Neural cell (in vitro differentiated cells): ENCODE measurements around the gene PINLYP. TPM values are rescaled to one million over a fixed set of nuclear protein-coding genes. Genes with fewer than 3 reads are reported as not detected.
A peak's percentile ranks its signal among the peaks of the same experiment; 100 is the strongest.

ENCODE experiments used
- H2AFZ ChIP-seq: fragments of 200-600, 300-800 bp; sonication (generic), shearing (Covaris generic); 2 replicates; pipeline ENCODE4 v1.6.0; 2014; ENCODE audit warnings: low read depth, mild to moderate bottlenecking, antibody characterized with exemption, low read length, moderate library complexity
- H3F3A ChIP-seq: fragments of 200-600 bp; shearing (Covaris generic); 2 replicates; pipeline ENCODE4 v1.6.1; 2016; ENCODE audit warnings: mild to moderate bottlenecking, moderate library complexity, mixed read lengths, antibody characterized with exemption, low read length; ENCODE audit not compliant: insufficient read depth, poor library complexity, severe bottlenecking
- H3K27ac ChIP-seq: fragments of 200-600, 300-800 bp; sonication (generic), shearing (Covaris generic); 2 replicates; pipeline ENCODE4 v1.5.1; 2014; ENCODE audit warnings: mild to moderate bottlenecking, low read length, moderate library complexity
- H3K27me3 ChIP-seq: fragments of 300-800, 200-600 bp; sonication (generic), shearing (Covaris generic); 2 replicates; pipeline ENCODE4 v1.6.0; 2014; ENCODE audit warnings: mild to moderate bottlenecking, low read depth, low read length, moderate library complexity; ENCODE audit not compliant: insufficient read depth
- H3K36me3 ChIP-seq: fragments of 300-800, 200-600 bp; sonication (generic), shearing (Covaris generic); 2 replicates; pipeline ENCODE4 v1.5.1; 2014; ENCODE audit warnings: mild to moderate bottlenecking, antibody characterized with exemption, low read length, moderate library complexity; ENCODE audit not compliant: insufficient read depth
- H3K4me2 ChIP-seq: fragments of 300-800, 200-600 bp; sonication (generic), shearing (Covaris generic); 2 replicates; pipeline ENCODE4 v1.6.0; 2014; ENCODE audit warnings: mild to moderate bottlenecking, low read length
- H3K4me3 ChIP-seq: fragments of 300-800, 200-600 bp; sonication (generic), shearing (Covaris generic); 2 replicates; pipeline ENCODE4 v1.5.1; 2014; ENCODE audit warnings: mild to moderate bottlenecking, low read length, moderate library complexity
- H3K79me2 ChIP-seq: fragments of 200-600 bp; shearing (Covaris generic); replicated peaks from 2 replicates; pipeline ENCODE4 v1.6.0; 2014; ENCODE audit warnings: mild to moderate bottlenecking, low read length, moderate library complexity; ENCODE audit not compliant: insufficient read depth
- H3K9ac ChIP-seq: fragments of 300-800, 200-600 bp; sonication (generic), shearing (Covaris generic); 2 replicates; pipeline ENCODE4 v1.6.1; 2016; ENCODE audit warnings: mild to moderate bottlenecking, low read length, mixed read lengths
- H3K9me2 ChIP-seq: fragments of 200-600 bp; shearing (Covaris generic); 2 replicates; pipeline ENCODE4 v1.6.1; 2016; ENCODE audit warnings: mild to moderate bottlenecking, low read length, mixed read lengths; ENCODE audit not compliant: insufficient read depth
- H3K9me3 ChIP-seq: fragments of 200-600, 300-800 bp; sonication (generic), shearing (Covaris generic); 2 replicates; pipeline ENCODE4 v1.6.1; 2016; ENCODE audit warnings: mild to moderate bottlenecking, mixed run types, low read length, moderate library complexity, mixed read lengths
- H4K20me1 ChIP-seq: fragments of 200-600 bp; shearing (Covaris generic); 2 replicates; pipeline ENCODE4 v1.6.1; 2016; ENCODE audit warnings: mild to moderate bottlenecking, mixed run types; ENCODE audit not compliant: insufficient read depth
- EP300 ChIP-seq: fragments of 450-650 bp; conservative IDR thresholded peaks from 2 replicates; pipeline ENCODE4 v1.6.1; 2014; ENCODE audit warnings: antibody characterized with exemption, mild to moderate bottlenecking, moderate library complexity; ENCODE audit not compliant: poor library complexity, severe bottlenecking
- EZH2 ChIP-seq: fragments of 200-600, 300-800 bp; shearing (Covaris generic), sonication (generic); IDR thresholded peaks from 2 replicates; pipeline ENCODE4 v1.6.1; 2014; ENCODE audit warnings: antibody characterized with exemption, low read length, borderline replicate concordance, mild to moderate bottlenecking; ENCODE audit not compliant: insufficient read depth, poor library complexity, severe bottlenecking
- MXI1 ChIP-seq: fragments of 450-650 bp; conservative IDR thresholded peaks from 2 replicates; pipeline ENCODE4 v1.6.1; 2014; ENCODE audit warnings: antibody characterized with exemption, mild to moderate bottlenecking; ENCODE audit not compliant: poor library complexity, severe bottlenecking
- POLR2AphosphoS5 ChIP-seq: IDR thresholded peaks from 2 replicates; pipeline ENCODE4 v1.6.1; 2012
- RAD21 ChIP-seq: fragments of 450-650 bp; conservative IDR thresholded peaks from 2 replicates; pipeline ENCODE4 v1.6.1; 2014; ENCODE audit warnings: antibody characterized with exemption, mild to moderate bottlenecking, moderate library complexity
- SMC3 ChIP-seq: fragments of 450-650 bp; conservative IDR thresholded peaks from 2 replicates; pipeline ENCODE4 v1.6.1; 2014; ENCODE audit warnings: antibody characterized with exemption, mild to moderate bottlenecking, moderate library complexity; ENCODE audit not compliant: poor library complexity
- TAF1 ChIP-seq: IDR thresholded peaks from 2 replicates; pipeline ENCODE4 v1.6.1; 2012; ENCODE audit warnings: low read depth
- polyA plus RNA-seq: library from polyadenylated mRNA; depleted of rRNA; stranded (reverse); fragments of >200 nt; gene quantifications from 2 replicates; pipeline ENCODE4 v1.2.3, GENCODE V29; 2014
- TF ChIP-seq, protein P1 (sequence below): IDR thresholded peaks from 2 replicates; pipeline ENCODE4 v1.6.1; 2012; ENCODE audit warnings: borderline replicate concordance
- TF ChIP-seq, protein P2 (sequence below): fragments of 450-650 bp; IDR thresholded peaks from 2 replicates; pipeline ENCODE4 v1.5.1; 2014; ENCODE audit warnings: antibody characterized with exemption, mild to moderate bottlenecking, moderate library complexity; ENCODE audit not compliant: poor library complexity, severe bottlenecking

Gene PINLYP
- polyA plus RNA-seq, 1 donor from 2014 or later: 1.9 TPM

- peak overlapping the region; percentile 99 for H3K27ac ChIP-seq
Measured at GRCh38 chr19:43594710-43595604, 19.4 kb downstream of the PINLYP start.

DNA sequence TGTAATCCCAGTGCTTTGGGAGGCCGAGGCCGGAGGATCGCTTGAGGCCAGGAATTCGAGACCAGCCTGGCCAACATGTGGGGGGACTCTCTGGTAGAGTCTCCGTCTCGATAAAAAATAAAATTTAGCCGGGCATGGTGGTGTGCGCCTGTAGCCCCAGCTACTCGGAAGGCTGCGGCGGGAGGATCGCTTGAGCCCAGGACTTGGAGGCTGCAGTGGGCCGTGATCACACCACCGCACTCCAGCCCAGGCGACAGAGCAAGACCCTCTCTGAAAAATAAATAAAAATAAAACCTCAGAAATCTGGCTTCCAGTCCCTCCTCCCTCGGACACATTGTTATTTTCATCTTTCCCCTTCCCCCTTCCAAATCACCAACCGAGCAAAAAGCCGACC is 20.0 kb downstream of the PINLYP start:
- H3K9me2 ChIP-seq: no peaks in the 10 kb centered on the region
- peaks cover 4% of the 10 kb centered on the region for H4K20me1 ChIP-seq
- peak overlapping the region; percentile 99 for H3K4me3 ChIP-seq
- H3K36me3 ChIP-seq: no peaks in the 10 kb centered on the region
- peak overlapping the region; percentile 99 for H3K27ac ChIP-seq
- peak overlapping the region; percentile 99 for H3K9ac ChIP-seq
- peaks cover 42% of the 10 kb centered on the region for H3K79me2 ChIP-seq
- H3F3A ChIP-seq: no peaks in the 10 kb centered on the region
- peak overlapping the region; percentile 60 for H3K4me2 ChIP-seq
- no peaks in the 10 kb centered on the region for H3K9me3 ChIP-seq
- no peaks in the 10 kb centered on the region for H3K27me3 ChIP-seq
- peak overlapping the region; percentile 48 for H2AFZ ChIP-seq
- TF ChIP-seq, protein P1, sequence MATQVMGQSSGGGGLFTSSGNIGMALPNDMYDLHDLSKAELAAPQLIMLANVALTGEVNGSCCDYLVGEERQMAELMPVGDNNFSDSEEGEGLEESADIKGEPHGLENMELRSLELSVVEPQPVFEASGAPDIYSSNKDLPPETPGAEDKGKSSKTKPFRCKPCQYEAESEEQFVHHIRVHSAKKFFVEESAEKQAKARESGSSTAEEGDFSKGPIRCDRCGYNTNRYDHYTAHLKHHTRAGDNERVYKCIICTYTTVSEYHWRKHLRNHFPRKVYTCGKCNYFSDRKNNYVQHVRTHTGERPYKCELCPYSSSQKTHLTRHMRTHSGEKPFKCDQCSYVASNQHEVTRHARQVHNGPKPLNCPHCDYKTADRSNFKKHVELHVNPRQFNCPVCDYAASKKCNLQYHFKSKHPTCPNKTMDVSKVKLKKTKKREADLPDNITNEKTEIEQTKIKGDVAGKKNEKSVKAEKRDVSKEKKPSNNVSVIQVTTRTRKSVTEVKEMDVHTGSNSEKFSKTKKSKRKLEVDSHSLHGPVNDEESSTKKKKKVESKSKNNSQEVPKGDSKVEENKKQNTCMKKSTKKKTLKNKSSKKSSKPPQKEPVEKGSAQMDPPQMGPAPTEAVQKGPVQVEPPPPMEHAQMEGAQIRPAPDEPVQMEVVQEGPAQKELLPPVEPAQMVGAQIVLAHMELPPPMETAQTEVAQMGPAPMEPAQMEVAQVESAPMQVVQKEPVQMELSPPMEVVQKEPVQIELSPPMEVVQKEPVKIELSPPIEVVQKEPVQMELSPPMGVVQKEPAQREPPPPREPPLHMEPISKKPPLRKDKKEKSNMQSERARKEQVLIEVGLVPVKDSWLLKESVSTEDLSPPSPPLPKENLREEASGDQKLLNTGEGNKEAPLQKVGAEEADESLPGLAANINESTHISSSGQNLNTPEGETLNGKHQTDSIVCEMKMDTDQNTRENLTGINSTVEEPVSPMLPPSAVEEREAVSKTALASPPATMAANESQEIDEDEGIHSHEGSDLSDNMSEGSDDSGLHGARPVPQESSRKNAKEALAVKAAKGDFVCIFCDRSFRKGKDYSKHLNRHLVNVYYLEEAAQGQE: peak; percentile 74
- TF ChIP-seq, protein P2, sequence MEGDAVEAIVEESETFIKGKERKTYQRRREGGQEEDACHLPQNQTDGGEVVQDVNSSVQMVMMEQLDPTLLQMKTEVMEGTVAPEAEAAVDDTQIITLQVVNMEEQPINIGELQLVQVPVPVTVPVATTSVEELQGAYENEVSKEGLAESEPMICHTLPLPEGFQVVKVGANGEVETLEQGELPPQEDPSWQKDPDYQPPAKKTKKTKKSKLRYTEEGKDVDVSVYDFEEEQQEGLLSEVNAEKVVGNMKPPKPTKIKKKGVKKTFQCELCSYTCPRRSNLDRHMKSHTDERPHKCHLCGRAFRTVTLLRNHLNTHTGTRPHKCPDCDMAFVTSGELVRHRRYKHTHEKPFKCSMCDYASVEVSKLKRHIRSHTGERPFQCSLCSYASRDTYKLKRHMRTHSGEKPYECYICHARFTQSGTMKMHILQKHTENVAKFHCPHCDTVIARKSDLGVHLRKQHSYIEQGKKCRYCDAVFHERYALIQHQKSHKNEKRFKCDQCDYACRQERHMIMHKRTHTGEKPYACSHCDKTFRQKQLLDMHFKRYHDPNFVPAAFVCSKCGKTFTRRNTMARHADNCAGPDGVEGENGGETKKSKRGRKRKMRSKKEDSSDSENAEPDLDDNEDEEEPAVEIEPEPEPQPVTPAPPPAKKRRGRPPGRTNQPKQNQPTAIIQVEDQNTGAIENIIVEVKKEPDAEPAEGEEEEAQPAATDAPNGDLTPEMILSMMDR: no peak
- TF ChIP-seq MXI1 (peak; percentile 28), EP300 (no peak), EZH2 (no peak), TAF1 (no peak), RAD21 (peak; percentile 9), SMC3 (no peak)

More at GRCh38 chr19:43594710-43595604, 19.4 kb downstream of the PINLYP start:
- no peaks in the 10 kb centered on the region for H3K9me2 ChIP-seq
- H3K9ac ChIP-seq: peak overlapping the region; percentile 99
- H3F3A ChIP-seq: no peaks in the 10 kb centered on the region
- peak overlapping the region; percentile 99 for H3K4me3 ChIP-seq
- H3K27me3 ChIP-seq: no peaks in the 10 kb centered on the region
- no peaks in the 10 kb centered on the region for H3K9me3 ChIP-seq
- H4K20me1 ChIP-seq: peaks cover 4% of the 10 kb centered on the region
- TF ChIP-seq SMC3 (peak; percentile 75), EZH2 (no peak), TAF1 (peak; percentile 12), RAD21 (peak; percentile 71), EP300 (no peak), POLR2AphosphoS5 (peak; percentile 56), MXI1 (peak; percentile 42)
- TF ChIP-seq, protein P1: peak; percentile 56
- TF ChIP-seq, protein P2: peak; percentile 84
- peaks cover 42% of the 10 kb centered on the region for H3K79me2 ChIP-seq
- H3K36me3 ChIP-seq: no peaks in the 10 kb centered on the region
- peak overlapping the region; percentile 48 for H2AFZ ChIP-seq
- H3K4me2 ChIP-seq: peak overlapping the region; percentile 78
